ENCODE data around the gene NR2C2AP.

Gene NR2C2AP

GRCh38 chr19:19201697-19202630 is 1.2 kb downstream of the NR2C2AP start:
- Histone ChIP-seq H3K9me2 (replicated peaks; ENCODE audit: control insufficient read depth, low read length) (no peaks in the 10 kb centered on the region), H3K4me1 (ENCODE audit: control insufficient read depth, low read length) (peaks cover 16% of the 10 kb centered on the region), H3K4me3 (ENCODE audit: low read length) (peak overlapping the region; percentile 95), H3K27ac (ENCODE audit: low read depth, low read length) (peak overlapping the region; percentile 48), H3K79me2 (ENCODE audit: control insufficient read depth, low read length) (peaks cover 20% of the 10 kb centered on the region), H3K4me2 (ENCODE audit: low read length) (peak overlapping the region; percentile 100), H3K9me3 (ENCODE audit: control insufficient read depth, insufficient read depth, low read length) (no peaks in the 10 kb centered on the region), H4K20me1 (ENCODE audit: control insufficient read depth, insufficient read depth, low read depth, low read length) (no peaks in the 10 kb centered on the region), H3F3A (ENCODE audit: control insufficient read depth, insufficient read depth) (peaks cover 3% of the 10 kb centered on the region; the same call in 1 of the 2 replicates), H3K27me3 (ENCODE audit: control insufficient read depth, low read length) (no peaks in the 10 kb centered on the region), H3K36me3 (ENCODE audit: control insufficient read depth, low read length) (peaks cover 42% of the 10 kb centered on the region)
- TF ChIP-seq EZH2phosphoT487 (IDR thresholded peaks at IDR 0.05; ENCODE audit: borderline replicate concordance, low read length) (no peak), CTCF (IDR thresholded peaks at IDR 0.05; ENCODE audit: low read depth, low read length, poor library complexity, severe bottlenecking) (no peak)

GRCh38 chr19:19193926-19194325 is 9.3 kb downstream of the NR2C2AP start:
- no peaks in the 10 kb centered on the region for H3K27me3 ChIP-seq (ENCODE audit: control insufficient read depth, low read length)
- no peaks in the 10 kb centered on the region for H3K9me3 ChIP-seq (ENCODE audit: control insufficient read depth, insufficient read depth, low read length)
- peaks cover 26% of the 10 kb centered on the region for H3K4me1 ChIP-seq (ENCODE audit: control insufficient read depth, low read length)
- peaks cover 47% of the 10 kb centered on the region for H3K36me3 ChIP-seq (ENCODE audit: control insufficient read depth, low read length)
- H3K4me2 ChIP-seq (ENCODE audit: low read length) = peak overlapping the region; percentile 68
- no peak overlapping the region for H3K27ac ChIP-seq (ENCODE audit: low read depth, low read length)
- peak overlapping the region; percentile 93 for H3K4me3 ChIP-seq (ENCODE audit: low read length)
- no peaks in the 10 kb centered on the region for H3F3A ChIP-seq (ENCODE audit: control insufficient read depth, insufficient read depth)
- H3K9me2 ChIP-seq (replicated peaks; ENCODE audit: control insufficient read depth, low read length) = no peaks in the 10 kb centered on the region
- no peak for TF ChIP-seq EZH2phosphoT487 (IDR thresholded peaks at IDR 0.05; ENCODE audit: borderline replicate concordance, low read length)
- H4K20me1 ChIP-seq (ENCODE audit: control insufficient read depth, insufficient read depth, low read depth, low read length) = no peaks in the 10 kb centered on the region
- peaks cover 53% of the 10 kb centered on the region for H3K79me2 ChIP-seq (ENCODE audit: control insufficient read depth, low read length)

- H3K4me1 ChIP-seq (ENCODE audit: control insufficient read depth, low read length) = peaks cover 29% of the 10 kb centered on the region
- no peaks in the 10 kb centered on the region for H4K20me1 ChIP-seq (ENCODE audit: control insufficient read depth, insufficient read depth, low read depth, low read length)
- no peaks in the 10 kb centered on the region for H3K9me2 ChIP-seq (replicated peaks; ENCODE audit: control insufficient read depth, low read length)
- peak overlapping the region; percentile 68 for H3K4me2 ChIP-seq (ENCODE audit: low read length)
- H3K79me2 ChIP-seq (ENCODE audit: control insufficient read depth, low read length) = peaks cover 59% of the 10 kb centered on the region
- no peaks in the 10 kb centered on the region for H3K9me3 ChIP-seq (ENCODE audit: control insufficient read depth, insufficient read depth, low read length)
- H3K4me3 ChIP-seq (ENCODE audit: low read length) = peak overlapping the region; percentile 93
- TF ChIP-seq CTCF (IDR thresholded peaks at IDR 0.05; ENCODE audit: low read depth, low read length, poor library complexity, severe bottlenecking) = no peak
- TF ChIP-seq EZH2phosphoT487 (IDR thresholded peaks at IDR 0.05; ENCODE audit: borderline replicate concordance, low read length) = no peak
- H3F3A ChIP-seq (ENCODE audit: control insufficient read depth, insufficient read depth) = no peaks in the 10 kb centered on the region
- no peaks in the 10 kb centered on the region for H3K27me3 ChIP-seq (ENCODE audit: control insufficient read depth, low read length)
- peak overlapping the region; percentile 70 for H3K27ac ChIP-seq (ENCODE audit: low read depth, low read length)
- H3K36me3 ChIP-seq (ENCODE audit: control insufficient read depth, low read length) = peaks cover 42% of the 10 kb centered on the region
Measured at GRCh38 chr19:19192910-19193423, 10.2 kb downstream of the NR2C2AP start.

All from DOHH2 (cell line).